DOHH2 (cell line): ENCODE results near the gene C17orf107.

Experiments used
- EZH2phosphoT487 ChIP-seq: fragments of 200-600 bp; sonication (generic); IDR thresholded peaks from 2 replicates; pipeline ENCODE4 v1.6.1; 2017; ENCODE audit warnings: borderline replicate concordance, mild to moderate bottlenecking, antibody characterized with exemption, low read length, moderate library complexity, mixed read lengths
- TF ChIP-seq, protein P1 (sequence below): fragments of 200-600 bp; sonication (generic); IDR thresholded peaks from one replicate; pipeline ENCODE4 v1.5.1; 2014; ENCODE audit warnings: antibody characterized with exemption, mild to moderate bottlenecking, low read depth, low read length; ENCODE audit not compliant: poor library complexity, severe bottlenecking

DNA sequence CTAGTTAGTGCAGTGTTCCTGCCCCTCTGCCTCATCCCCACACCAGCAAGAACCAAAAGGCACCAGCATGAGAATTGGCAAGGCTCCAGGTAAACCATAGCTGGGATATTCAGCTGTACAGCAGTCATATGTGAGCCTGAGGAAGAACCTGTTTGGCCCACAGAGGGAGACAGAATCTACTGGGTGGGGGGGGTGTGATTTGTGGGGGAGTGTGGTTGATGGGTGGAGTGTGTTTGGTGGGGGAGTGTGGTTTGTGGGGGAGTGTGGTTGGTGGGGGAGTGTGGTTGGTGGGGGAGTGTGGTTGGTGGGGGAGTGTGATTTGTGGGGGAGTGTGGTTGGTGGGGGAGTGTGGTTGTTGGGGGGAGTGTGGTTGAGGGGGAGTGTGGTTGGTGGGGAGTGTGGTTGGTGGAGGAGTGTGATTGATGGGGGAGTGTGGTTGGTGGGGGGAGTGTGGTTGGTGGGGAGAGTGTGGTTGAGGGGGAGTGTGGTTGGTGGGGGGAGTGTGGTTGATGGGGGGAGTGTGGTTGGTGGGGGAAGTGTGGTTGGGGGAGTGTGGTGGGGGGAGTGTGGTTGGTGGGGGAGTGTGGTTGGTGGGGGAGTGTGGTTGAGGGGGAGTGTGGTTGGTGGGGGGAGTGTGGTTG lies 46.6 kb upstream of the C17orf107 start:
- TF ChIP-seq, protein P1, sequence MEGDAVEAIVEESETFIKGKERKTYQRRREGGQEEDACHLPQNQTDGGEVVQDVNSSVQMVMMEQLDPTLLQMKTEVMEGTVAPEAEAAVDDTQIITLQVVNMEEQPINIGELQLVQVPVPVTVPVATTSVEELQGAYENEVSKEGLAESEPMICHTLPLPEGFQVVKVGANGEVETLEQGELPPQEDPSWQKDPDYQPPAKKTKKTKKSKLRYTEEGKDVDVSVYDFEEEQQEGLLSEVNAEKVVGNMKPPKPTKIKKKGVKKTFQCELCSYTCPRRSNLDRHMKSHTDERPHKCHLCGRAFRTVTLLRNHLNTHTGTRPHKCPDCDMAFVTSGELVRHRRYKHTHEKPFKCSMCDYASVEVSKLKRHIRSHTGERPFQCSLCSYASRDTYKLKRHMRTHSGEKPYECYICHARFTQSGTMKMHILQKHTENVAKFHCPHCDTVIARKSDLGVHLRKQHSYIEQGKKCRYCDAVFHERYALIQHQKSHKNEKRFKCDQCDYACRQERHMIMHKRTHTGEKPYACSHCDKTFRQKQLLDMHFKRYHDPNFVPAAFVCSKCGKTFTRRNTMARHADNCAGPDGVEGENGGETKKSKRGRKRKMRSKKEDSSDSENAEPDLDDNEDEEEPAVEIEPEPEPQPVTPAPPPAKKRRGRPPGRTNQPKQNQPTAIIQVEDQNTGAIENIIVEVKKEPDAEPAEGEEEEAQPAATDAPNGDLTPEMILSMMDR = no peak
- no peak for TF ChIP-seq EZH2phosphoT487
